ENCODE results near the gene IGFL3. TPM values are rescaled to one million over a fixed set of nuclear protein-coding genes. Genes with fewer than 3 reads are reported as not detected.
"Not testable (repeated sequence)": the region's sequence is repeated elsewhere in the genome, so short reads cannot be mapped to it uniquely, and the experiment has no call there.

The IGFL3 gene
- total RNA-seq: not detected

- Histone ChIP-seq H3K36me3 (no peaks in the 10 kb centered on the region), H3K27ac (no peak within 1 kb of the TSS), H3K4me3 (no peak within 1 kb of the TSS), H3K27me3 (peaks cover 39% of the 10 kb centered on the region), H3K9me3 (peaks cover 0 to 5% (median 0%) of the 10 kb centered on the region in 3 donors), H3K4me1 (no peaks in the 10 kb centered on the region)
- no peak for ATAC-seq
- no peak for TF ChIP-seq CTCF (IDR thresholded peaks at IDR 0.05)
- TF ChIP-seq POLR2AphosphoS5 (IDR thresholded peaks at IDR 0.05): no peak
- no peak for TF ChIP-seq POLR2A (IDR thresholded peaks at IDR 0.05)
- TF ChIP-seq EP300 (IDR thresholded peaks at IDR 0.05): no peak
- 84 to 89% methylated on average over 3 to 4 of the region's 5 CpGs for WGBS, 2 donors (ENCODE audit: low coverage in 1 of 2)
These were observed at the start of gene IGFL3 for GRCh38 chr19:46124638-46125115. Gene IGFL3, minus strand, starts transcription at chr19:46124688. Its CDS starts 39 bp downstream, at chr19:46124649.

- Histone ChIP-seq H3K4me3 (no peak overlapping the region), H3K4me1 (no peaks in the 10 kb centered on the region), H3K27me3 (peaks cover 43% of the 10 kb centered on the region), H3K27ac (no peak overlapping the region), H3K9me3 (peaks cover 0 to 9% (median 0%) of the 10 kb centered on the region in 3 donors), H3K36me3 (no peaks in the 10 kb centered on the region)
- 65 to 89% methylated on average over 5 to 7 of the region's 8 CpGs for WGBS, 2 donors (ENCODE audit: low coverage in 1 of 2)
- no peak for ATAC-seq
- TF ChIP-seq POLR2A (IDR thresholded peaks at IDR 0.05) (no peak), CTCF (IDR thresholded peaks at IDR 0.05) (no peak), EP300 (IDR thresholded peaks at IDR 0.05) (no peak), POLR2AphosphoS5 (IDR thresholded peaks at IDR 0.05) (no peak)
These were observed 49.5 kb upstream of the IGFL3 start for GRCh38 chr19:46173886-46174480.

GRCh38 chr19:46162731-46163130 is 38.2 kb upstream of the IGFL3 start:
- ATAC-seq: no peak
- TF ChIP-seq POLR2A (IDR thresholded peaks at IDR 0.05) (no peak), EP300 (IDR thresholded peaks at IDR 0.05) (no peak), POLR2AphosphoS5 (IDR thresholded peaks at IDR 0.05) (no peak), CTCF (IDR thresholded peaks at IDR 0.05) (no peak)

GRCh38 chr19:46161642-46162257 is 37.3 kb upstream of the IGFL3 start:
- 51 to 70% methylated on average over 2 of the region's 2 CpGs for WGBS, 2 donors (ENCODE audit: low coverage in 1 of 2)
- not testable (repeated sequence) for H3K4me3 ChIP-seq, H3K27ac ChIP-seq, H3K36me3 ChIP-seq, ATAC-seq, H3K4me1 ChIP-seq
- Histone ChIP-seq H3K9me3 (peaks cover 0 to 23% (median 0%) of the 10 kb centered on the region in 3 donors), H3K27me3 (peaks cover 19% of the 10 kb centered on the region)

More at GRCh38 chr19:46162731-46163130, 38.2 kb upstream of the IGFL3 start:
- H3K27me3 ChIP-seq: peaks cover 24% of the 10 kb centered on the region
- no peak overlapping the region for H3K4me3 ChIP-seq
- 66 to 70% methylated on average over 1 to 3 of the region's 3 CpGs for WGBS, 2 donors (ENCODE audit: low coverage in 1 of 2)
- H3K9me3 ChIP-seq: peaks cover 0 to 23% (median 0%) of the 10 kb centered on the region in 3 donors
- H3K36me3 ChIP-seq: no peaks in the 10 kb centered on the region
- H3K4me1 ChIP-seq: no peaks in the 10 kb centered on the region
- H3K27ac ChIP-seq: no peak overlapping the region

GRCh38 chr19:46160233-46160775 is 35.8 kb upstream of the IGFL3 start:
- no peaks in the 10 kb centered on the region for H3K36me3 ChIP-seq
- TF ChIP-seq POLR2A (IDR thresholded peaks at IDR 0.05) (no peak), POLR2AphosphoS5 (IDR thresholded peaks at IDR 0.05) (no peak), CTCF (IDR thresholded peaks at IDR 0.05) (no peak), EP300 (IDR thresholded peaks at IDR 0.05) (no peak)
- peaks cover 30% of the 10 kb centered on the region for H3K27me3 ChIP-seq
- no peaks in the 10 kb centered on the region for H3K4me1 ChIP-seq
- H3K4me3 ChIP-seq: no peak overlapping the region
- WGBS, 2 donors (ENCODE audit: low coverage in 1 of 2): 80 to 89% methylated on average over 1 to 3 of the region's 7 CpGs
- ATAC-seq: no peak
- peaks cover 0 to 23% (median 0%) of the 10 kb centered on the region in 3 donors for H3K9me3 ChIP-seq
- no peak overlapping the region for H3K27ac ChIP-seq

Data from gastroesophageal sphincter (tissue), 4 donors.